ENCODE data around the gene CHST2. TPM values are rescaled to one million over a fixed set of nuclear protein-coding genes. Genes with fewer than 3 reads are reported as not detected.
"Not testable (repeated sequence)": the region's sequence is repeated elsewhere in the genome, so short reads cannot be mapped to it uniquely, and the experiment has no call there.

The CHST2 gene
- polyA plus RNA-seq, 1 experiment = 0.38 TPM

DNA sequence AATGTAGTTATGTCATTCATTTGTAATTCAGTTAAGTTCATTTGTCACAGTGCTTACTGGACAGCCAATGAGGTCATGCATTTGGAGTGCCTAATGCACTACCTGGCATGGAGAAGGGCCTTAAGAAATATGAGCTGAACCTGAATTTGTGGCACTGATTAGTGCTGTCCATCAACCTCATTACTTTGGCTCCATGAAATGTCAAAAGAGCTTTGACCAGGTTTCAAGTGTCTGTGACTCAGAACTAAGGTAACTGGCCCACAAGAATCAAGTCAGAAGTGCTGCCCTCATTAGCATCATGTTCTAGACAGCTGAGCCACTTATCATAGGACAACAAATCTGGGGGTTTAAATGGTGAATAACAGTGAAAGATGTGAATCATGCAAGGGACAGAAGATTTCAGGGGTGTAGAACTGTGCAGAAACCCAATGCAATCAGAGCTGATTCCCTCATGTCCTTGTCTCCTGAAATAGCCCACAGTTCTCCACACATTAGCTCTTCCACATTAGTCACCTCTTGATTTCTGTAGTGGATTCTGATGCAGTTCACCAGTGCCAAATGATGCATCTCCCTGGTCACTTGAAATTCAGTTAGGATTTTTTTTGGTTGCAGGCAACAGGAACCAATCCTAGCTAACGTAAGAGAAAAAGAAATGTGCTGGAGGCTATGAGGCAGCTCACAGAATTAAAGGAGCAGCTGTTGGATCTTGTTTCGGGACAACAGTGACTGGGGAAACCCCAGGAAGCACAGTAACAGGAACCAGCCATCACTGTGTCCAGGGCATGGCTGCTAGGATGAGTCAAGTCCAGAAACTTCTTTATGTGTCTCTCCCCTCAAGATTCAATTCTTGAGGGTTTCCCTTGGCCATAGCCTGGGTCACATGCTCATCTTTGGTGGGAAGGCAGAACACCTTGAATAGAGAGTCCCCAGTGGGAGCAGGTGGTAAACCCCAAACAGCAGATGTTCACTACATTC is 38.7 kb downstream of the CHST2 start:
- ChIA-PET CTCF (interaction anchor here (0.6 to 1.0 kb wide), 2 partner anchors 10 to 49 kb away, joined by 3 read pairs; no protein-coding TSS in a partner anchor), POLR2A (no interaction called here)
- DNase-seq (ENCODE audit: low read depth) = peak; percentile 71
- H3K36me3 ChIP-seq (ENCODE audit: control insufficient read depth, insufficient read depth, low read length) = no peaks in the 10 kb centered on the region
- TF ChIP-seq, protein P1, sequence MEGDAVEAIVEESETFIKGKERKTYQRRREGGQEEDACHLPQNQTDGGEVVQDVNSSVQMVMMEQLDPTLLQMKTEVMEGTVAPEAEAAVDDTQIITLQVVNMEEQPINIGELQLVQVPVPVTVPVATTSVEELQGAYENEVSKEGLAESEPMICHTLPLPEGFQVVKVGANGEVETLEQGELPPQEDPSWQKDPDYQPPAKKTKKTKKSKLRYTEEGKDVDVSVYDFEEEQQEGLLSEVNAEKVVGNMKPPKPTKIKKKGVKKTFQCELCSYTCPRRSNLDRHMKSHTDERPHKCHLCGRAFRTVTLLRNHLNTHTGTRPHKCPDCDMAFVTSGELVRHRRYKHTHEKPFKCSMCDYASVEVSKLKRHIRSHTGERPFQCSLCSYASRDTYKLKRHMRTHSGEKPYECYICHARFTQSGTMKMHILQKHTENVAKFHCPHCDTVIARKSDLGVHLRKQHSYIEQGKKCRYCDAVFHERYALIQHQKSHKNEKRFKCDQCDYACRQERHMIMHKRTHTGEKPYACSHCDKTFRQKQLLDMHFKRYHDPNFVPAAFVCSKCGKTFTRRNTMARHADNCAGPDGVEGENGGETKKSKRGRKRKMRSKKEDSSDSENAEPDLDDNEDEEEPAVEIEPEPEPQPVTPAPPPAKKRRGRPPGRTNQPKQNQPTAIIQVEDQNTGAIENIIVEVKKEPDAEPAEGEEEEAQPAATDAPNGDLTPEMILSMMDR (IDR thresholded peaks at IDR 0.05; ENCODE audit: insufficient read depth, low read depth, low read length) = no peak
- H3K27me3 ChIP-seq (ENCODE audit: control insufficient read depth, insufficient read depth, low read length) = no peaks in the 10 kb centered on the region
- H3K4me3 ChIP-seq (ENCODE audit: low read depth, low read length) = no peak overlapping the region

DNA sequence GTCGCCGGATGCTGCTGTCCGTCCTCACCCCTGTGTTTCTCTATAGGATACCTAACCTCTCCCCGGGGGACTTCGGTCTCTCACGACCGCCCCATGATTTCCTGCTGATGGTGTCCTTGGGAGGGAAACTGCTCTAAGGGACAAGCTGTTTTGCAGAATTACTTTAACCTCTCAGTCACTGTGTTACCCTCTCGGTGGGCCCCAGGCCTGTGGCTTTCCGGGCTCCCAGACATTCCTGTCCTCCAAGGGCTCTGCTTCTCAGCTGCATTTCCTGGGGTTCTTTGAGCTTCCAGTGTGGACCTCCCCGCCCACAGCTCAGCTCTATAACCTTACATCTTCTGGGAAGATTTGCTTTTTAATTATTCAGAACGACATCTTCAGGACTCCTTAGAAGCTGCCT is 40.9 kb downstream of the CHST2 start:
- no peak overlapping the region for H3K4me3 ChIP-seq (ENCODE audit: low read depth, low read length)
- ChIA-PET CTCF (interaction anchor here (1.4 to 1.6 kb wide), 2 partner anchors 10 to 30 kb away, joined by 3 to 4 read pairs; no protein-coding TSS in a partner anchor), POLR2A (no interaction called here)
- no peak for DNase-seq (ENCODE audit: low read depth)
- H3K36me3 ChIP-seq (ENCODE audit: control insufficient read depth, insufficient read depth, low read length) = no peaks in the 10 kb centered on the region
- TF ChIP-seq, protein P1 (IDR thresholded peaks at IDR 0.05; ENCODE audit: insufficient read depth, low read depth, low read length) = no peak
- H3K27me3 ChIP-seq (ENCODE audit: control insufficient read depth, insufficient read depth, low read length) = no peaks in the 10 kb centered on the region

DNA sequence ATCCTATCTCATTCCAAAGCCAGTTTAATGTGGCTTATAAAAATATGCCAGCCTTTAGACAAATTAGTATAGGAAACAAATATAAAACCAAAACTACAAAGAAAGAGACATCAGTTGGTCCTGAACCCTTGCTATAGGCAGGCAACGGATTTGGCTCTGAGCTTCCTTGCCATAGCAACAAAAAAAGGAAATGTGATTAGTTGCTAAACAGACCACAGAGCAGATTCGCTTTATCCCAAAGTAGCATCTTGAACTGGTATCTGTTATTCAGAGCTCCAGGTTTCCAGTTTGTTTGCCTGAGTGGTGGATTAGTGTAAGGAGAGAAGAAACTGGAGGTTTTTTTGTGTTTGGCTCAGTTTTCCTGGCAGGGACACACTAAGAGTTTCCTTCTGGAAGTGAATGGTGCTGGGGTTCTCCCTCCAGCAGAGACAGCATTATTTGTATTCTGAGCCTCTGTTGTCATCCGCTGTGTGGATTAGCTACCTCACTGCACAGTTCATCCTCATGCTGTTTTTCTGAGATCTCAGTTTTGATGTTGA is 44.1 kb downstream of the CHST2 start:
- DNase-seq (ENCODE audit: low read depth) = no peak
- TF ChIP-seq, protein P1 (IDR thresholded peaks at IDR 0.05; ENCODE audit: insufficient read depth, low read depth, low read length) = no peak
- Histone ChIP-seq H3K36me3 (ENCODE audit: control insufficient read depth, insufficient read depth, low read length) (no peaks in the 10 kb centered on the region), H3K27me3 (ENCODE audit: control insufficient read depth, insufficient read depth, low read length) (no peaks in the 10 kb centered on the region), H3K4me3 (ENCODE audit: low read depth, low read length) (no peak overlapping the region)
- ChIA-PET POLR2A (no interaction called here), CTCF (no interaction called here)

DNA sequence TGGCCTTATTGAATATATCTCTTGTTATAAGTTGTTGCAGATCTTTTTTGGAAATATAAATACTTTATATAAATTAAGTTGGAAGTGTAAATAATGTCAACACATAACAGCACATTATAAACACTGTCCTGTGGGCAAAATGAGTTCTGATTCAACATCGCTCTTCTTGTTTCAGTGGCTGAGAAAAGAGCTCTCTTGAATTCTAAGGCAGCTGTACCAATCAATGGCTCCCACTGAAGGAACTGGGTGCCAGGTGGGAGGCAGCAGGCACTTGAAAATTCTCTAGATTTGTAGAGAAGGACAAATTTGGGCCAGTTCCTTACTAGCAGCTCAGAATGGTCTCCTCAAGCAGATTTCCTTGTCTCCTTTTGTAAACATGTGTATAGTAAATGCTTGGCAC is 45.6 kb downstream of the CHST2 start:
- DNase-seq (ENCODE audit: low read depth) = no peak
- Histone ChIP-seq H3K36me3 (ENCODE audit: control insufficient read depth, insufficient read depth, low read length) (no peaks in the 10 kb centered on the region), H3K27me3 (ENCODE audit: control insufficient read depth, insufficient read depth, low read length) (no peaks in the 10 kb centered on the region), H3K4me3 (ENCODE audit: low read depth, low read length) (no peak overlapping the region)
- ChIA-PET CTCF (interaction anchor here (1.8 kb wide), 1 partner anchor 9 kb away, joined by 8 read pairs; no protein-coding TSS in a partner anchor), POLR2A (no interaction called here)
- TF ChIP-seq, protein P1 (IDR thresholded peaks at IDR 0.05; ENCODE audit: insufficient read depth, low read depth, low read length) = no peak

DNA sequence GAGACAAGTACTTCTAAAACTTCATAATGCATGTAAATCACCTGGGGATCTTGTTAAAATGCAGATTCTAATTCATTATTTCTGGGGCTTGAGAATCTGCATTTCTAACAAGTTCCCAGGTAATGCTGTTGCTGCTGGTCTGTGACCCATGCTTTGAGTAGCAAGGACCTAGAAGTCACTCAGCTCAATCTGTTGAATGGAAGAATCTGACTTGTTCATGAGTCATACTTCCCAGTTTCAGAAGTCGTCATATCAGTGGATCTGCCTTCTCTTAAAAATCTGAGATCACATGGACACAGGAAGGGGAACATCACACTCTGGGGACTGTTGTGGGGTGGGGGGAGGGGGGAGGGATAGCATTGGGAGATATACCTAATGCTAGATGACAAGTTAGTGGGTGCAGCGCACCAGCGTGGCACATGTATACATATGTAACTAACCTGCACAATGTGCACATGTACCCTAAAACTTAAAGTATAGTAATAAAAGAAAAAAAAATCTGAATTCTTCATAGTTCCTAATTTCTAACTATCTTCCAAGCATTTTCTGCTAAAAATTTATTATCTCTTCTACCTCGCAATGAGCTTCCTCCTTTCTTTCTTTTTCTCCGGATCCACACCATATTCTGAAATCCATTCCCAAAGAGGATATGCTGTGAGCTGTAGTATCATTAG is 46.2 kb downstream of the CHST2 start:
- POLR2A ChIA-PET = not testable (repeated sequence)

More for the DNA sequence above, 46.2 kb downstream of the CHST2 start:
- H3K27me3 ChIP-seq (ENCODE audit: control insufficient read depth, insufficient read depth, low read length); DNase-seq (ENCODE audit: low read depth); H3K36me3 ChIP-seq (ENCODE audit: control insufficient read depth, insufficient read depth, low read length); H3K4me3 ChIP-seq (ENCODE audit: low read depth, low read length): not testable (repeated sequence)
- CTCF ChIA-PET = interaction anchor here (1.2 to 1.8 kb wide), 2 partner anchors 10 to 15 kb away, joined by 3 to 8 read pairs; no protein-coding TSS in a partner anchor

Measured in BJ (cell line).